GM12878 (cell line): ENCODE results near the gene SPINK1. TPM values are rescaled to one million over a fixed set of nuclear protein-coding genes. Genes with fewer than 3 reads are reported as not detected.

ENCODE experiments used
- ATAC-seq: fragments of 200-7000 bp; cut with Tn5 transposase; 3 replicates; pipeline ENCODE4 v1.9.1; 2020; ENCODE audit warnings: mild to moderate bottlenecking, moderate library complexity
- BruUV-seq: library from RNA; stranded (reverse); fragments of 400-500 nt; replicated peaks from 2 replicates; lab custom pipeline; 2021; lab: Mats Ljungman, UMichigan
- CTCF ChIA-PET: fragments of 300-600 bp; sonication (Branson Sonifier 250); formaldehyde crosslinking; extraction: SDS; loops from one replicate; lab custom pipeline; 2021; ENCODE audit warnings: inconsistent platforms; lab: Yijun Ruan, JAX
- POLR2A ChIA-PET: fragments of 350-600 bp; formaldehyde crosslinking; extraction: SDS; loops from one replicate; lab custom pipeline; 2021; ENCODE audit warnings: inconsistent platforms; lab: Charles Lee
- RAD21 ChIA-PET: fragments of 300-600 bp; sonication (Branson Sonifier 250); formaldehyde crosslinking; loops from one replicate; lab custom pipeline; 2023; ENCODE audit warnings: antibody characterized with exemption; ENCODE audit not compliant: unreplicated experiment; lab: Charles Lee
- SMC1A ChIA-PET: fragments of 300-600 bp; sonication (Branson Sonifier 250); formaldehyde crosslinking; loops from one replicate; lab custom pipeline; 2023; ENCODE audit not compliant: unreplicated experiment, uncharacterized antibody; lab: Charles Lee
- DNase-seq: peaks from one replicate; pipeline ENCODE4 v3.0.0-alpha.2; 2011; ENCODE audit warnings: low read depth, low spot score
- FAIRE-seq: peaks from 3 replicates; lab custom pipeline; 2011; peaks lifted over from hg19 to GRCh38; lab: Jason Lieb, UNC
- H2AFZ ChIP-seq: 2 replicates; pipeline ENCODE4 v1.6.0; 2011; ENCODE audit warnings: low read depth, low read length, control low read depth; ENCODE audit not compliant: control insufficient read depth
- H3K27ac ChIP-seq: 2 replicates; pipeline ENCODE4 v1.5.1; 2011; ENCODE audit warnings: control low read depth; ENCODE audit not compliant: control insufficient read depth, insufficient read depth
- H3K27me3 ChIP-seq, 2 experiments: replicated peaks in 1 of 2; 2 replicates each; pipeline versions ENCODE4 v1.6.0 to v1.6.1; 2011; ENCODE audit warnings: low read length in 1 of 2; ENCODE audit not compliant: control insufficient read depth in 2 of 2, insufficient read depth in 2 of 2
- H3K36me3 ChIP-seq, 2 experiments: 2 replicates each; pipeline ENCODE4 v1.5.1; 2011; ENCODE audit warnings: low read length in 1 of 2; ENCODE audit not compliant: control insufficient read depth in 2 of 2, insufficient read depth in 2 of 2
- H3K4me1 ChIP-seq: 2 replicates; pipeline ENCODE4 v1.6.1; 2011; ENCODE audit warnings: mild to moderate bottlenecking, low read length, moderate library complexity, mixed read lengths; ENCODE audit not compliant: control insufficient read depth, insufficient read depth
- H3K4me2 ChIP-seq: 2 replicates; pipeline ENCODE4 v1.6.0; 2011; ENCODE audit warnings: control low read depth; ENCODE audit not compliant: control insufficient read depth, insufficient read depth
- H3K4me3 ChIP-seq: fragments of 200-600 bp; sonication (generic); 2 replicates; pipeline ENCODE4 v1.5.1; 2016
- H3K79me2 ChIP-seq: 2 replicates; pipeline ENCODE4 v1.6.0; 2011; ENCODE audit warnings: low read length; ENCODE audit not compliant: control insufficient read depth, insufficient read depth
- H3K9ac ChIP-seq: 2 replicates; pipeline ENCODE4 v1.8.0; 2011; ENCODE audit warnings: low read length, control low read depth, mixed read lengths; ENCODE audit not compliant: control insufficient read depth, insufficient read depth
- H3K9me3 ChIP-seq: replicated peaks from 3 replicates; pipeline ENCODE4 v1.5.1; 2011; ENCODE audit warnings: mild to moderate bottlenecking, low read length; ENCODE audit not compliant: control insufficient read depth, insufficient read depth
- H4K20me1 ChIP-seq: 2 replicates; pipeline ENCODE4 v1.6.0; 2011; ENCODE audit not compliant: control insufficient read depth, insufficient read depth
- CEBPZ ChIP-seq: fragments of 150-350 bp; IDR thresholded peaks from 2 replicates; pipeline ENCODE4 v1.6.1; 2016; ENCODE audit warnings: low read depth, low read length
- ESRRA ChIP-seq: IDR thresholded peaks from 2 replicates; pipeline ENCODE4 v1.6.1; 2012; ENCODE audit warnings: mild to moderate bottlenecking, low read length, improper control_type of control experiment
- FOS ChIP-seq: IDR thresholded peaks from 3 replicates; pipeline ENCODE4 v1.6.1; 2011; ENCODE audit warnings: borderline replicate concordance; ENCODE audit not compliant: insufficient read length; ENCODE audit errors: extremely low read depth
- LARP7 ChIP-seq: fragments of 450-650 bp; IDR thresholded peaks from 2 replicates; pipeline ENCODE4 v1.6.1; 2017; ENCODE audit warnings: mild to moderate bottlenecking
- MTA2 ChIP-seq: fragments of 450-650 bp; IDR thresholded peaks from 2 replicates; pipeline ENCODE4 v1.6.1; 2016; ENCODE audit warnings: low read depth, mild to moderate bottlenecking, moderate library complexity
- NR2F1 ChIP-seq: fragments of 450-650 bp; conservative IDR thresholded peaks from 2 replicates; pipeline ENCODE4 v1.6.1; 2017; ENCODE audit warnings: mild to moderate bottlenecking
- PAX8 ChIP-seq: fragments of 450-650 bp; IDR thresholded peaks from 2 replicates; pipeline ENCODE4 v1.6.1; 2017; ENCODE audit warnings: mild to moderate bottlenecking, moderate library complexity
- POLR2AphosphoS2 ChIP-seq: IDR thresholded peaks from 2 replicates; pipeline ENCODE4 v1.6.1; 2011; ENCODE audit warnings: low read depth, mild to moderate bottlenecking, low read length, improper control_type of control experiment, moderate library complexity
- TAF1 ChIP-seq: IDR thresholded peaks from 2 replicates; pipeline ENCODE4 v1.6.1; 2011; ENCODE audit warnings: mild to moderate bottlenecking, low read depth, low read length, borderline replicate concordance
- ZNF384 ChIP-seq: IDR thresholded peaks from 2 replicates; pipeline ENCODE4 v1.6.1; 2012; ENCODE audit warnings: low read depth, mild to moderate bottlenecking, low read length, improper control_type of control experiment, borderline replicate concordance
- WGBS: methylation state at CpG from one replicate; pipeline ENCODE4 v1.1.6; 2016; ENCODE audit warnings: low lambda C conversion rate; ENCODE audit not compliant: insufficient replicate concordance, insufficient coverage; ENCODE audit errors: missing lambda C conversion rate; 5-methylcytosine and 5-hydroxymethylcytosine counted together
- in situ Hi-C: fragments of 300-500 bp; cut with MboI; formaldehyde crosslinking; loops from 9 replicates; pipeline ENCODE4 v1.14.3; 2018; ENCODE audit warnings: mixed read lengths
- intact Hi-C: fragments of 100-400 bp; cut with micrococcal nuclease; formaldehyde crosslinking; loops from one replicate; pipeline ENCODE4 v1.14.2; 2022; ENCODE audit not compliant: unreplicated experiment
- polyA plus RNA-seq, 11 experiments: library from polyadenylated mRNA; depleted of rRNA in 4 of 11; unstranded in 6 of 11; stranded (reverse) in 5 of 11; fragments of >200 nt; fragmentation: Nextera tagmentation in 4 of 11; fragmentation: Illumina TruSeq in 1 of 11; extraction: Ambion mirVana in 4 of 11; extraction: Trizol in 1 of 11; gene quantifications; 1 replicate in 1 of 11; 2 replicates in 10 of 11; pipeline versions ENCODE4 v1.2.1 to v1.2.3, GENCODE V29; 2011 to 2016; ENCODE audit warnings: inconsistent platforms in 2 of 11, missing spikeins in 2 of 11, low read depth in 1 of 11
- total RNA-seq, 4 experiments: library from RNA; depleted of rRNA in 3 of 4; stranded (reverse); fragments of >200 nt in 3 of 4; fragmentation: Illumina TruSeq in 1 of 4; extraction: Trizol in 1 of 4; gene quantifications; 2 replicates each; pipeline versions ENCODE4 v1.2.1 to v1.2.3, GENCODE V29; 2013 to 2021
- TF ChIP-seq, protein P1 (sequence below): fragments of 450-650 bp; IDR thresholded peaks from 2 replicates; pipeline ENCODE4 v1.6.1; 2016; ENCODE audit warnings: mild to moderate bottlenecking

The SPINK1 gene
- total and polyA plus RNA-seq, 10 of the 15 experiments (the other 5 are each of a cell fraction or from before 2014, with no cell fraction given) = 3.6 TPM; not detected in 9

DNA sequence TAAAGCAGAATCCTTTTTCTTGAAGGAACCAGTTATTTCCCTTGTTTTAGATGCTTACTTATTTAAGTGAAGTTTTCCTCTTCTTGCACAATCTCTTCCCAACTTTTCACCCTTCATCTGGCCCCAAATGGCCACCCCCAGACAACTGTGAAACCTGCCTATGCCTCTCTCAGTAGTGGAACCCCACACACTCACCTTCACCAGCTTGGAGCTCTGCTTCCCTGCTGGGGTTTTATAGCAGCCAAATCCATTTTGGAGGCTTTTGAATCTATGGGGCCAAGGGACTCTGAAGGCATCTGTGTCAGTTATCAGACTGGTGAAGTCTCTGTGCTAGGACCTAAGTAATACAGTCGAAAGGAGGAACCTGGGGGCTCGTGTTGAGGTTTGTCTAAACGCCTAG is 22.9 kb upstream of the SPINK1 start:
- no peak overlapping the region for H2AFZ ChIP-seq
- H3K4me1 ChIP-seq = no peaks in the 10 kb centered on the region
- no peak overlapping the region for H3K4me3 ChIP-seq
- BruUV-seq = no TSS peak
- H4K20me1 ChIP-seq = no peaks in the 10 kb centered on the region
- FAIRE-seq (no peak), DNase-seq (no peak), ATAC-seq (no peak)
- RAD21 ChIA-PET = interaction anchor here (1.2 kb wide), 2 partner anchors 32 to 530 kb away, joined by 3 read pairs; no protein-coding TSS in a partner anchor
- H3K79me2 ChIP-seq = no peaks in the 10 kb centered on the region
- CTCF ChIA-PET = interaction anchor here (1.4 to 2.8 kb wide), 2 partner anchors 9 to 877 kb away, joined by 5 to 7 read pairs; no protein-coding TSS in a partner anchor
- no peak overlapping the region for H3K9ac ChIP-seq
- TF ChIP-seq TAF1 (no peak), ZNF384 (no peak), NR2F1 (no peak), ESRRA (no peak), CEBPZ (no peak), FOS (no peak), POLR2AphosphoS2 (no peak), PAX8 (no peak), MTA2 (no peak), LARP7 (no peak)
- TF ChIP-seq, protein P1, sequence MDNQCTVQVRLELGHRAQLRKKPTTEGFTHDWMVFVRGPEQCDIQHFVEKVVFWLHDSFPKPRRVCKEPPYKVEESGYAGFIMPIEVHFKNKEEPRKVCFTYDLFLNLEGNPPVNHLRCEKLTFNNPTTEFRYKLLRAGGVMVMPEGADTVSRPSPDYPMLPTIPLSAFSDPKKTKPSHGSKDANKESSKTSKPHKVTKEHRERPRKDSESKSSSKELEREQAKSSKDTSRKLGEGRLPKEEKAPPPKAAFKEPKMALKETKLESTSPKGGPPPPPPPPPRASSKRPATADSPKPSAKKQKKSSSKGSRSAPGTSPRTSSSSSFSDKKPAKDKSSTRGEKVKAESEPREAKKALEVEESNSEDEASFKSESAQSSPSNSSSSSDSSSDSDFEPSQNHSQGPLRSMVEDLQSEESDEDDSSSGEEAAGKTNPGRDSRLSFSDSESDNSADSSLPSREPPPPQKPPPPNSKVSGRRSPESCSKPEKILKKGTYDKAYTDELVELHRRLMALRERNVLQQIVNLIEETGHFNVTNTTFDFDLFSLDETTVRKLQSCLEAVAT = no peak
- no peaks in the 10 kb centered on the region for H3K36me3 ChIP-seq
- H3K27ac ChIP-seq = no peak overlapping the region
- H3K9me3 ChIP-seq = no peaks in the 10 kb centered on the region
- H3K4me2 ChIP-seq = no peak overlapping the region
- in situ Hi-C loops = no loop called here
- H3K27me3 ChIP-seq = no peaks in the 10 kb centered on the region; a peak in 2 of 4 replicates
- intact Hi-C loops = no loop called here
- SMC1A ChIA-PET = no interaction called here
- WGBS = 0% methylated on average over 3 of the region's 3 CpGs
- POLR2A ChIA-PET = no interaction called here
